GM19455 (cell line): Measurements from ENCODE around the gene ZMYND19.
"Not testable (repeated sequence)": the region's sequence is repeated elsewhere in the genome, so short reads cannot be mapped to it uniquely, and the experiment has no call there.

ENCODE experiments used
- ATAC-seq: cut with Tn5 transposase; IDR thresholded peaks from one replicate; pipeline ENCODE4 v1.9.1; 2021; ENCODE audit not compliant: unreplicated experiment

ZMYND19 gene

GRCh38 chr9:137590469-137591383 lies at the start of gene ZMYND19:
ZMYND19 (minus strand) TSS chr9:137590512; CDS start chr9:137590263, 249 bp downstream.
- peak; percentile 75 for ATAC-seq

DNA sequence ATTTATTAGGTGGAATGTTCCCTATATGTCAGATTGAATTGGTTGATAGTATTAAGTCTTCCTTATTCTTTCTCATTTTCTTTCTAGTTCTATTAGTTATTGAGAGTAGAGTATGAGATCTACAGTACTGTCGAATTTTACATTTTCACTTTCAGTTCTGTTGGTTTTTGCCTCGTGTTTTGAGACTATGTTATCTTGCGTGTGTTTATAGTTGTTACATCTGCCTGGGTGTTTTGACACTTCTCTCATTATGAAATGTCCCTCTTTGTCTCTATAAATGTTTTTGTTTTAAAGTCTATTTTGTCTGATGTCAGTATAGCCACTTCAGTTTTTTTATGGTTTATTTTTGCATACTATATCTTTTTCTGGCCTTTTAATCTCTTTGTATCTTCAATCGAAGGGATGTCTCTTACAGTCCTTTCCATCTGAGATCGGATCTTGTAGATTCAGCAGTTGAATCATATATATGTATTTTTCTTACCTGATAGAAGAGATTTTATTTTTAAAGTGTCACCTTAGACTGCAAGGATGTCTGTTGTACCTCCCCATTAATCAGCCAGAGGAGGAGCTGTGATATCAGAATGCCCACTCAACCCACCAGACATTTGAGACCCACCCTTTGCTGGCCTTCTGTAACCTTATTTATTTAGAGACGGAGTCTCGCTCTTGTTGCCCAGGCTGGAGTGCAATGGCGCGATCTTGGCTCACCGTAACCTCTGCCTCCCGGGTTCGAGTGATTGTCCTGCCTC lies 49.2 kb upstream of the ZMYND19 start:
- no peak for ATAC-seq

GRCh38 chr9:137638680-137639079 lies 48.4 kb upstream of the ZMYND19 start:
- no peak for ATAC-seq

- ATAC-seq: no peak
These were observed 43.7 kb upstream of the ZMYND19 start for GRCh38 chr9:137634016-137634415.

GRCh38 chr9:137632230-137633161 lies 42.2 kb upstream of the ZMYND19 start:
- ATAC-seq: no peak

GRCh38 chr9:137631345-137632229 lies 41.3 kb upstream of the ZMYND19 start:
- no peak for ATAC-seq

DNA sequence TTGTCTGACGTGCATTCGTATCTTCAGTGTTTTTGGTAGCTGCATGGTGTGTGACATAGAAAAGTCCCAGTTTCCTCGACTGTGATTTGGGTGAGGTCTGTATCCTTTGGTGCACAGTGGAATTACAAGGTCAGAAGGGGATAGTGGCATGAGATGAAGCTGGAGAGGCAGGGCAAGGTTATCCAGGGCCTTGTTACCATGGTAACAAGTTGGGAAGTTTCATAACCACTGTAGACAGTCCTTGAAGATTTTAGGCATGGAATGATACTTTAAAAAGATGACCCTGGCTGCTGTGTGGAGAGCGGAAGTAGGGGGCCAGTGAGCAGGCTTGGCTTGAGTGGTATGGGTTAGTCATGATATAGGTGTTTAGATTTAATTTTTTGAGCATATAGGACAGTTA lies 40.4 kb upstream of the ZMYND19 start:
- ATAC-seq: no peak

DNA sequence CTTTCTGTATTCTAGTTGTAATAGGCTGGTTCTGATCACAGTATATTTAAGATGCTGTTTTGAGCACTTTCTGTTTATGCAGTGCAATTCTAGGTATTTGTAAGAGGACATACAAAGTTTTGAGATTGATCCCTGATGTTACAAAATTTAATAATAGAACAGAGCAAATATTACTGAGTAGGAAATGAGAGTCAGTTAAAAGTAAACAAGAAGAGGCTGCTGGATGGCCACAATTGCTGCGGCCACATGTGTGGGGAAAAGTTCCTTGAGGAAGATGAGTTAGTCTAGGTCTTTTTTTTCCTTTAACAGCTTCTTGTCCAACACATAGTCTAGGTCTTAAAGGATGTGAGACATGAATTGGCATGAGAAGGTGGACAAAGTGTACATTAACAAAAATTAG lies 39.8 kb upstream of the ZMYND19 start:
- no peak for ATAC-seq

GRCh38 chr9:137627406-137627805 lies 37.1 kb upstream of the ZMYND19 start:
- ATAC-seq: not testable (repeated sequence)

DNA sequence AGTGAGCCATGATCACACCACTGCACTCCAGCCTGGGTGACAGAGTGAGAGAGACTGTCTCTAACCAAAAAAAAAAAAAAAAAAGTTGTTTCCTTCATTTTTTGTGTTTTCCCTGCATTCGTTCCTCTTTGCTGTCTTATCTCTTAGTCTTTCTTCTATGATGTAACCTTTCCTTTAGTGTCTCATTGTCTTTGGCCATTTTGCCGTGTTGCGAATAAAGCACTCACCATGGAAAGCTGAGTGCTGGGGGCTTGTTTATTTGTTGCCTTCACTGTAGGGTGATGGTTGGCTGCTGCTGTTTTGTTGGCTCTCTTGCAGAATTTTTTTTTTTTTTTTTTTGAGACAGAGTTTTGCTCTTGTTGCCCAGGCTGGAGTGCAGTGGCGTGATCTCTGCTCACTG lies 36.2 kb upstream of the ZMYND19 start:
- ATAC-seq: no peak

GRCh38 chr9:137622211-137622610 lies 31.9 kb upstream of the ZMYND19 start:
- not testable (repeated sequence) for ATAC-seq

- no peak for ATAC-seq
These were observed 30.9 kb upstream of the ZMYND19 start for GRCh38 chr9:137621131-137621757.

GRCh38 chr9:137620581-137620980 lies 30.3 kb upstream of the ZMYND19 start:
- no peak for ATAC-seq

GRCh38 chr9:137620048-137620405 lies 29.7 kb upstream of the ZMYND19 start:
- ATAC-seq: no peak

GRCh38 chr9:137619240-137620047 lies 29.1 kb upstream of the ZMYND19 start:
- ATAC-seq: peak; percentile 14

DNA sequence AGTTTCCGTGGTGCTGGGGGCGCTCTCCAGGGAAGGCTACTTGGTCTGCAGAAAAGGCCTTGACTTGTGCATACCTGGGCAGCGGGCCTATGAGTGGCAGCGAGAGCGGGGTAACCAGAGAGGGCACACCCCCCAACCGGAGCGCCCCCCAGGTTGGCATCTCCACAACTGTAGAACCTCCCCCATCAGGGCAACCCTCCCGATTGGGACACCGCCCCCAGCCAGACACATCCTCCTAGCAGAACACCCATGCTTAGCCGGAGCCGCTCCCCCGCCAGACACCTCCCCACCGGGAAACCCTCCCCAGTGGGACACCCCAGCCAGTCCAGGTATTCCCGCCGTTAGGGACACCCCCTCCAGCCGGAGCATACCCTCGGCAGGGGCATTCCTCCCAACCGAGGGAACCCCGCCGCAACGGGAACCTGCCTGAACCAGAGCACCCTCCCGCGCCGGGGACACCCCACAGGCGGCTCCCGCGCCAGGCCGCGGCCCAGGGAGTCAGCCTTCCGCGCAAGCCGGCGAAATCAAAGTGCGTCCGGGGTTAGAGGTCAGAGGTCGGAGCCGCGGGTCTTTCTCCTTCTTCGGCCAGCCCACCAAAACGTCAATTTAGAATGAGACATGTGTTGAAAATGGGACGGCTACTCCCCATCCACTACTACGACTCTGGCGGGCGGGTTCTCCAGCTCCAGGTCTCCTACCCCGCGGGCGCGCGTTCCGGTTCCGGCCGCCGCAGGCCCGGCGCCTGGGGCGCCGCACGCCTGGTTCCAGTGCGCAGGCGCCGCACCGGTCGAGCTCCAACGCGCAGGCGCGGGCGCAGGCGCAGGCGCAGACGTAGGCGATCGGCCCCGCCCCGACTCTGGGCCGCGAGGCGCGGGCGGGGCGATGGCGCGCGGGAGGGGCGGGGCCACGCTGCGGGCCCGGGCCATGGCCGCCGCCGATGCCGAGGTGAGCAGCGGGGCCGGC lies 28.1 kb upstream of the ZMYND19 start, which contains the start of gene EHMT1:
Gene EHMT1, plus strand, starts transcription at position 901 of the 963 bp plus-strand sequence. Its CDS starts 24 bp downstream, at position 925.
- peak; percentile 69 for ATAC-seq

DNA sequence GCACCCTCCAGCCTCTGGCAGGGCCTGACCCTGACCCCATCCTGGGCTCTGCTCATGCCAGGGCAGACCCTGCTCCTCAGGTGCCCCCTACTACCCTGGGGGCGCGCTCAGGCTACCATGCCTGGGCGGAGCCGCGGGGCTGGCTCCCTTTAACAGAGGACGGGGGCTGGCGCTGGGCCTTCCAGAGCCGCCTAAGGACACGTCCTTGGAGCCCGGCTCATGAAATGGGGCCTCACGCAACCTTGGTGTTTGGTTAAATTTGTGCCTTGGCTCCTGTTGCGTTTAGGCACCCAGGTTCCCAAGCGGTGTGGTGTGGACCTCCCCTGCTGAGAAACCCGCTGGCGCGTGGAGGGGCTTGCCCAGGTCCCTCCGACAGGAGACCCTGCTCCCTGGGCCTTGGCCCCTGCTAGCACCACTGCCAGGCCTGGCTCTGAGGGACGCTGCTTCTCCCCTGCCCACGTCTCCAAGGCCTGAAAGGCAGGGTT lies 25.1 kb upstream of the ZMYND19 start:
- ATAC-seq: no peak
